Activated naive CD8-positive, alpha-beta T cell treated with anti-CD3 and anti-CD28 coated beads for 36 hours (primary cell): ENCODE data around the gene TRAF1. TPM values are rescaled to one million over a fixed set of nuclear protein-coding genes. Genes with fewer than 3 reads are reported as not detected.

Source experiments
- DNase-seq: peaks from one replicate; pipeline ENCODE4 v3.0.0; 2021
- H3K27ac Mint-ChIP-seq: one replicate; pipeline ENCODE4 v1.8.0; 2022; ENCODE audit warnings: mild to moderate bottlenecking, moderate library complexity, mixed read lengths
- H3K27me3 Mint-ChIP-seq: one replicate; pipeline ENCODE4 v1.8.0; 2022; ENCODE audit warnings: mild to moderate bottlenecking, mixed read lengths
- H3K36me3 Mint-ChIP-seq: one replicate; pipeline ENCODE4 v1.8.0; 2021; ENCODE audit warnings: mild to moderate bottlenecking, mixed read lengths
- H3K4me1 Mint-ChIP-seq: one replicate; pipeline ENCODE4 v1.8.0; 2021; ENCODE audit warnings: mixed read lengths
- H3K4me3 Mint-ChIP-seq: one replicate; pipeline ENCODE4 v1.8.0; 2022; ENCODE audit warnings: mild to moderate bottlenecking, moderate library complexity, mixed read lengths
- H3K9me3 Mint-ChIP-seq: one replicate; pipeline ENCODE4 v1.8.0; 2022; ENCODE audit warnings: mixed read lengths
- total RNA-seq, 2 experiments: library from RNA; stranded (reverse); gene quantifications; one replicate each; pipeline ENCODE4 v1.2.3, GENCODE V29; 2021

Gene TRAF1
- total RNA-seq, 2 experiments from 2014 or later: 169 to 170 TPM

GRCh38 chr9:120869360-120869687 lies 57.3 kb downstream of the TRAF1 start:
- H3K27me3 Mint-ChIP-seq: no peaks in the 10 kb centered on the region
- H3K4me1 Mint-ChIP-seq: peaks cover 51% of the 10 kb centered on the region
- no peaks in the 10 kb centered on the region for H3K9me3 Mint-ChIP-seq
- H3K36me3 Mint-ChIP-seq: peaks cover 69% of the 10 kb centered on the region
- H3K27ac Mint-ChIP-seq: peak overlapping the region; percentile 97
- peak overlapping the region; percentile 85 for H3K4me3 Mint-ChIP-seq
- DNase-seq: no peak

DNA sequence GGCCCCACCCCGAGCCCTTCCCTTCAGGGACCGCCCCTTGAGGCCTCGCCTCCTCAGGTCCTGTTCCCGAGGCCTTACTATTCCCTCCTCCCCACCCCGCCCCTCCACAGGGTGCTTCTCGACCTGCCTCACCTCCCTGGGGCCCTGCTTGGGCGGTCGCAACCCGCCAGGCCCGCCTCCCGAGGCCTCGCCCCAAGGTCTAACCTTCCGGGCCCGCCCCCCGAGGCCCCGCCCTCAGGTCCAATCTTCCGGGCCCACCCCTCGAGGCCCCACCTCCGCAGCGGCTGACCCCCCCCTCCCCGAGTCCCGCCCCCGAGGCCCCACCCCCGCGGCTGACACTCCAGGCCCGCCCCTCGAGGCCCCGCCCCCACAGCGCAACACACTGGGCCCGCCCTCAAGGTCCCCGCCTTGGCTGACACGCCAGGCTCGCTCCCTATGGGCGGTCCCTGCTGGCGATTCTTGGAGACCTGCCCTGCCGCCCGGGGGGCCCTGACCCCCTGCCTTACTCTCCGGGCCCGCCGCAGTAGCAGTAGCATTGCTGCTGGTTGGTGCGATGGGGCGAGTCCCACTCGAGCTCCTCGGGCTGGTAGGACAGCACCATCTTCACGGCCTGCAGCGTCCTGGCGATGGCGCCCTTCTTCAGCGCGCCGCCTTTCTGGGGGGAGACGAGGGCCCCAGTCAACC lies 57.8 kb downstream of the TRAF1 start:
- peak; percentile 97 for DNase-seq
- H3K9me3 Mint-ChIP-seq: no peaks in the 10 kb centered on the region
- H3K4me1 Mint-ChIP-seq: peaks cover 48% of the 10 kb centered on the region
- H3K27me3 Mint-ChIP-seq: no peaks in the 10 kb centered on the region
- peaks cover 67% of the 10 kb centered on the region for H3K36me3 Mint-ChIP-seq
- peak overlapping the region; percentile 85 for H3K4me3 Mint-ChIP-seq
- peak overlapping the region; percentile 97 for H3K27ac Mint-ChIP-seq

- DNase-seq: no peak
- peaks cover 43% of the 10 kb centered on the region for H3K4me1 Mint-ChIP-seq
- no peaks in the 10 kb centered on the region for H3K9me3 Mint-ChIP-seq
- H3K36me3 Mint-ChIP-seq: peaks cover 64% of the 10 kb centered on the region
- H3K27me3 Mint-ChIP-seq: no peaks in the 10 kb centered on the region
- peak overlapping the region; percentile 73 for H3K4me3 Mint-ChIP-seq
- peak overlapping the region; percentile 75 for H3K27ac Mint-ChIP-seq
Observed at GRCh38 chr9:120868339-120868675, 58.3 kb downstream of the TRAF1 start.

GRCh38 chr9:120867676-120868338 lies 58.8 kb downstream of the TRAF1 start:
- no peak for DNase-seq
- Mint-ChIP-seq H3K9me3 (no peaks in the 10 kb centered on the region), H3K27me3 (no peaks in the 10 kb centered on the region), H3K27ac (peak overlapping the region; percentile 75), H3K4me1 (peaks cover 40% of the 10 kb centered on the region), H3K36me3 (peaks cover 62% of the 10 kb centered on the region), H3K4me3 (peak overlapping the region; percentile 73)

DNA sequence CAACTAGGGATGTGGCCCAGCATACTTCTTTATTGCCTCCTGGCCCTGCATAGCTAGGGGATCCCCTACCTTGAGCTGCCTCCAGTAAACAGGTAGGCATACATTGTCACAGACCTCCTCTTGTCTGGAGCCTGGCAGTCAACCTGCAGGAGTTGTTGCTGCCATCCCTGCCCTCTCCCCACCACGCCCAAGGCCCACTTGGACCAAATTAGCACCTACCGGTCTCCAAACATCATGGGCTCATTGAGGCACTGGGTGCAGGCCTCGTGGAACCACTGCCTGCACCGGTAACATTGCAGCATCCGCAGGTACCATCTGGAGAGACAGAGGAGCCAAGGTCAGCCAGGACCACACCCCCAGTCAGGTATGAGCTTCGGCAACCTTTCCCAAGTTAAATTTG lies 59.9 kb downstream of the TRAF1 start:
- Mint-ChIP-seq H3K27ac (no peak overlapping the region), H3K27me3 (no peaks in the 10 kb centered on the region), H3K4me3 (no peak overlapping the region), H3K36me3 (peaks cover 53% of the 10 kb centered on the region), H3K9me3 (no peaks in the 10 kb centered on the region), H3K4me1 (peaks cover 33% of the 10 kb centered on the region)
- no peak for DNase-seq

- no peak overlapping the region for H3K4me3 Mint-ChIP-seq
Observed at GRCh38 chr9:120865809-120866208, 60.8 kb downstream of the TRAF1 start.

DNA sequence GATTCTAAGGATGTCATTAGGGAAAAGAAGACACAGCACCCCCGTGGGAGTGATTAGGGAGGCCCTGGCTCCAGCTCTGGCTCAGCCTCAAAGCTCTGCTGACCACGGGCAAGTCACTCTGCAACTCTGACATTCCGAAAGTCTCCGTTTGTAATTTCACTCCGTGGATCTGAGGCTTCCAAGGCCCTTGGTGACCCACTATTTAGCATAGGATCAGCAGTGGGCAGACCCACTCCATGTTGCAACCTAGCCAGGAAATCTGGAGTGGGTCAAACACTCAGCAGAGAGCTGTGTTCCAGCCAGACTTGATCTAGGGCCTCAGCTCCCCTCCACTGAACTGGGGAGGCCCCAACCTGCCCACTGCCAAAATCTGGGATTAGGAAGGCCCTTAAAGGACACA lies 61.4 kb downstream of the TRAF1 start:
- peaks cover 49% of the 10 kb centered on the region for H3K36me3 Mint-ChIP-seq
- DNase-seq: no peak
- H3K9me3 Mint-ChIP-seq: no peaks in the 10 kb centered on the region
- H3K4me1 Mint-ChIP-seq: peaks cover 23% of the 10 kb centered on the region
- H3K4me3 Mint-ChIP-seq: no peak overlapping the region
- no peak overlapping the region for H3K27ac Mint-ChIP-seq
- H3K27me3 Mint-ChIP-seq: no peaks in the 10 kb centered on the region

More at GRCh38 chr9:120865809-120866208, 60.8 kb downstream of the TRAF1 start:
- H3K36me3 Mint-ChIP-seq: peaks cover 46% of the 10 kb centered on the region
- no peak for DNase-seq
- H3K27me3 Mint-ChIP-seq: no peaks in the 10 kb centered on the region
- peaks cover 26% of the 10 kb centered on the region for H3K4me1 Mint-ChIP-seq
- H3K9me3 Mint-ChIP-seq: no peaks in the 10 kb centered on the region
- H3K27ac Mint-ChIP-seq: no peak overlapping the region

DNA sequence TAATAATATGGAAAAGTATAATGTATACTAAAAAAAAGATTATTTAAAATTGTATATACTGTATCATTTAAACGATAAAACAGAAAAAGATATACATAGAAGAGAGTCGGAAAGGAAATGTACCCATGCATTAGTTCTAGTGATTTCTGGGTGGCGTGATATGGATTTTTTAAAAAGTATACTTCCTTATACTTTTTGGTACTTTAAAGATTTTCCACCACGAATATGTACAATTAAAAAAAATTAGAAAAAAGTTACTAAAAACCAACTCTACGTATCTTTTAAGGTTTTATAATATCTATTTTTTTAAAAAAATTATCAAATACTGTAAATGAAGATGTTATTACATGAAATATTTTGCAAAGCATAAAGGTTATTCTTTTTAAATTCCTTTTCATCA lies 61.9 kb downstream of the TRAF1 start:
- Mint-ChIP-seq H3K27ac (no peak overlapping the region), H3K27me3 (no peaks in the 10 kb centered on the region), H3K4me3 (no peak overlapping the region), H3K9me3 (no peaks in the 10 kb centered on the region), H3K36me3 (peaks cover 48% of the 10 kb centered on the region), H3K4me1 (peaks cover 18% of the 10 kb centered on the region)
- DNase-seq: no peak

DNA sequence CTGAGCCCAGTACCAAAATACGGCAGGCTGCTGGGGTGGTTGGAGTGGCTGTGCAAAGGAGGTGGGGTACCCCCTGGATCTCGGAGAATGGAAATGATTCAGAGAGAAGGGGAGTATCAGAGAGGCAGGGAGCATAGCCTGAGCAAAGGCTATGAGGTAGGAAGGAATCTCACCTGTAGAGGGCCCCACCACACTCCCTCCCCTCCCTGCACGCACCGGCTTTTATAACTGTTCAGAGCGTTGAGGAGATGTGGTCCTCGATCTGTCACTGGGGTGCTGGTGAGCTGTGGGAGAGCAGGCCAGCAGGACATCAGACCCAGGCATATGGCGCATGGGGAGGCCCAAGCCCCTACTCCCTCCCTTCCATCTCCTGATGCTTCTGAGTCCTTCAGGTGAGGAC lies 62.8 kb downstream of the TRAF1 start:
- no peaks in the 10 kb centered on the region for H3K9me3 Mint-ChIP-seq
- no peak overlapping the region for H3K27ac Mint-ChIP-seq
- peaks cover 43% of the 10 kb centered on the region for H3K36me3 Mint-ChIP-seq
- H3K27me3 Mint-ChIP-seq: no peaks in the 10 kb centered on the region
- H3K4me3 Mint-ChIP-seq: no peak overlapping the region
- no peak for DNase-seq
- H3K4me1 Mint-ChIP-seq: peaks cover 10% of the 10 kb centered on the region

DNA sequence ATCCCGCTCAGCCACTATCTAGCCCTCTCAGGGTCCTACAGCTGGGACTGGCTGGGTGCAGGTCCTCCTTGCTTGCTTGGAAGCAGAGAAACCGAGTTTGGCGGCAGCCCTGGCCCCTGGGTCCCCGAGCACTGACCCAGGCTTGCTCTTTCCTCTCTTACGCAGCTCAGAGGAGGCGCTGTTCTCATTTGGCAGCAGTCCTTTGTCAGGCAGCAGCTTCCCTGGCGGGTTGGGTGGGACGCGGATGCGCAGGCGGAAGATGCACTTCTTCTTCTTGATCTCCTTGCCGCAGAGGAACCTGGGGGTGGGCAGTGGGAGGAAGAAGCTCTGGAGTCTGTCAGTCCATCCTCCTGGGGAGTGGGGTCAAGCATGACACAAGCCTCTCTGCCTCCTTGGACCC lies 64.1 kb downstream of the TRAF1 start:
- H3K36me3 Mint-ChIP-seq: peaks cover 47% of the 10 kb centered on the region
- no peak overlapping the region for H3K27ac Mint-ChIP-seq
- H3K4me1 Mint-ChIP-seq: peaks cover 5% of the 10 kb centered on the region

DNA sequence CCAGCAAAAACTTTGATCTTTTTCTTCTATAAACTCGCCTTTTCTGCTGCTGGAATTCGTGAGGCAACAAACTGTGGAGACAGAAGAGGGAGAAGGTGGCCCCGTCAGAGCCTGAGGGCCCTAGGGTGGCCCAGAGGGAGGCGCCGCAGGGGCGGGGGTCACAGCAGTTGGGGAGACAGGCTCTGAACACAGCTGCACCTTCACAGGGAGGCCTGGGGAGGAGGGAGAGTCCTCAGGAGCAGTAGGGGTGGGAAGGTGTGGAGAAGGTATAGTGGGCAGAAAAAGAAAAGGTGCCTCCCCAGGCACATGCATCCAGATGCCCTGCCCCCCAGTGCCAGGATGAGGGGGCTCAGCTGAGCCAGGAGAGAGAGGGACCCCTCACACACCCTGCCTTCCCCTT lies 64.7 kb downstream of the TRAF1 start:
- Mint-ChIP-seq H3K27ac (no peak overlapping the region), H3K36me3 (peaks cover 48% of the 10 kb centered on the region), H3K27me3 (no peaks in the 10 kb centered on the region)

More for the DNA sequence above, 64.1 kb downstream of the TRAF1 start:
- no peak overlapping the region for H3K4me3 Mint-ChIP-seq
- H3K27me3 Mint-ChIP-seq: no peaks in the 10 kb centered on the region
- H3K9me3 Mint-ChIP-seq: no peaks in the 10 kb centered on the region
- no peak for DNase-seq

GRCh38 chr9:120860083-120860482 lies 66.5 kb downstream of the TRAF1 start:
- DNase-seq: no peak
- Mint-ChIP-seq H3K4me3 (no peak overlapping the region), H3K36me3 (peaks cover 39% of the 10 kb centered on the region)

More for the DNA sequence above, 64.7 kb downstream of the TRAF1 start:
- no peak for DNase-seq
- Mint-ChIP-seq H3K4me1 (peaks cover 9% of the 10 kb centered on the region), H3K9me3 (no peaks in the 10 kb centered on the region), H3K4me3 (no peak overlapping the region)

DNA sequence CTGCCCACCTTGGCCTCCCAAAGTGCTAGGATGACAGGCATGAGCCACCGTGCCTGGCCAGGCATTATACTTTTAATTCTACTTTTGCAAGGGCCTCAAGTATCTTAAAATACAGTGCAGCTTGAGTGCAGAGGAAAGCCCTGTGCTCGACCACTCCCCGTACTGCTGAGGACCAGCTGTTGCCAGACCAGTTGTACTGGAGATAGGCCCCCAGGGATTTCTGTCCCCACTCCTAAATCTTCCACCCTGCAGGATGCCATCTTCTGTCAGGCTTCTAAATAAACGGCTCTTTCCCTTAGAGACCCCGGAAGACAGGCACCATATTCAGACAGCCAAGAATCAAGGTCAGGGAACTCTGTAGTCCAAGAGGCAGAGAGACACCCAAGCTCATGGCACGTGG lies 67.2 kb downstream of the TRAF1 start:
- no peak overlapping the region for H3K4me3 Mint-ChIP-seq
- no peak for DNase-seq
- peaks cover 9% of the 10 kb centered on the region for H3K4me1 Mint-ChIP-seq
- peaks cover 40% of the 10 kb centered on the region for H3K36me3 Mint-ChIP-seq
- H3K27me3 Mint-ChIP-seq: no peaks in the 10 kb centered on the region
- H3K9me3 Mint-ChIP-seq: no peaks in the 10 kb centered on the region
- H3K27ac Mint-ChIP-seq: no peak overlapping the region

More at GRCh38 chr9:120860083-120860482, 66.5 kb downstream of the TRAF1 start:
- Mint-ChIP-seq H3K27ac (no peak overlapping the region), H3K4me1 (peaks cover 9% of the 10 kb centered on the region), H3K9me3 (no peaks in the 10 kb centered on the region), H3K27me3 (no peaks in the 10 kb centered on the region)

GRCh38 chr9:120857902-120858301 lies 68.7 kb downstream of the TRAF1 start:
- peaks cover 4% of the 10 kb centered on the region for H3K4me1 Mint-ChIP-seq
- DNase-seq: no peak
- no peaks in the 10 kb centered on the region for H3K27me3 Mint-ChIP-seq
- no peak overlapping the region for H3K4me3 Mint-ChIP-seq
- H3K27ac Mint-ChIP-seq: peak overlapping the region; percentile 54
- peaks cover 31% of the 10 kb centered on the region for H3K36me3 Mint-ChIP-seq
- H3K9me3 Mint-ChIP-seq: no peaks in the 10 kb centered on the region

- peaks cover 31% of the 10 kb centered on the region for H3K36me3 Mint-ChIP-seq
- no peaks in the 10 kb centered on the region for H3K9me3 Mint-ChIP-seq
- no peaks in the 10 kb centered on the region for H3K27me3 Mint-ChIP-seq
- DNase-seq: no peak
- H3K27ac Mint-ChIP-seq: no peak overlapping the region
- H3K4me3 Mint-ChIP-seq: no peak overlapping the region
- peaks cover 4% of the 10 kb centered on the region for H3K4me1 Mint-ChIP-seq
Observed at GRCh38 chr9:120857481-120857880, 69.1 kb downstream of the TRAF1 start.

DNA sequence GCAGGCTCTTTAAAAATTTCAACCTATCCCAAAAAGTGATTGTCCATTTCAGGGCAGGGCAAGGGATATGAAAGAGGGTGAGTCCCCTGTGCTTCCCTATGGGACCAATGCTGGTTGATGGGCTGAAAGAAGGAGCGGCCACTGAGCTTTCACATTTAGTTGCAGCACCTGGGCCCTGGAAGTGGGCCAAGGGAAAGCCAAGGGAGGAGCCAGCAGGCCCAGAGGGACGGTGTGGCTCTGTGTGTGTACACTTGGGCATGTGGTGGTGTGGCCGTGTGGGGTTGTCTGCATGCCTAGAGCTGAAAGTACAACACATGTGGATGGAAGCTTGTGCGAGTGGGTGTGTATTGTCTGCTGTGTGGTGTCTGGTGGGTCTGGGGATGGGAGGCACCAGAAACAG lies 69.9 kb downstream of the TRAF1 start:
- no peaks in the 10 kb centered on the region for H3K9me3 Mint-ChIP-seq
- H3K27ac Mint-ChIP-seq: peak overlapping the region; percentile 45
- H3K4me3 Mint-ChIP-seq: no peak overlapping the region

More for the DNA sequence above, 69.9 kb downstream of the TRAF1 start:
- Mint-ChIP-seq H3K36me3 (peaks cover 35% of the 10 kb centered on the region), H3K4me1 (peaks cover 7% of the 10 kb centered on the region), H3K27me3 (no peaks in the 10 kb centered on the region)
- DNase-seq: no peak
